WTC11 (cell line): ENCODE data around the gene CFL1. TPM values are rescaled to one million over a fixed set of nuclear protein-coding genes. Genes with fewer than 3 reads are reported as not detected.

Experiments
- ATAC-seq: fragments of 200-7000 bp; cut with Tn5 transposase; 2 replicates; pipeline ENCODE4 v1.10.0; 2021; ENCODE audit warnings: mild to moderate bottlenecking, moderate library complexity
- CTCF ChIA-PET: fragments of 300-600 bp; sonication (Branson Sonifier 250); formaldehyde crosslinking; loops from one replicate; lab custom pipeline; 2021; ENCODE audit warnings: antibody characterized with exemption; lab: Charles Lee
- POLR2A ChIA-PET: fragments of 350-600 bp; sonication (Branson Sonifier 250); formaldehyde crosslinking; loops from one replicate; lab custom pipeline; 2021; ENCODE audit warnings: antibody characterized with exemption; lab: Charles Lee
- DNase-seq: peaks from one replicate; pipeline ENCODE4 v3.0.0; 2021; ENCODE audit warnings: low spot score
- H3K27ac Mint-ChIP-seq: 2 replicates; pipeline ENCODE4 v1.8.0; 2021; ENCODE audit warnings: mixed read lengths
- H3K27me3 Mint-ChIP-seq: 2 replicates; pipeline ENCODE4 v1.8.0; 2021; ENCODE audit warnings: low read depth, mild to moderate bottlenecking, moderate library complexity, mixed read lengths
- H3K36me3 Mint-ChIP-seq: 2 replicates; pipeline ENCODE4 v1.8.0; 2021; ENCODE audit warnings: mixed read lengths
- H3K4me1 Mint-ChIP-seq: 2 replicates; pipeline ENCODE4 v1.8.0; 2022; ENCODE audit warnings: mixed read lengths
- H3K4me3 Mint-ChIP-seq: 2 replicates; pipeline ENCODE4 v1.8.0; 2021; ENCODE audit warnings: mild to moderate bottlenecking, moderate library complexity, mixed read lengths
- H3K9me3 Mint-ChIP-seq: 2 replicates; pipeline ENCODE4 v1.8.0; 2021; ENCODE audit warnings: mixed read lengths
- FOXJ3 ChIP-seq: sonication (generic); formaldehyde crosslinking; IDR thresholded peaks from 2 replicates; pipeline ENCODE4 v1.9.0; 2021; ENCODE audit warnings: missing genetic modification reagents, mild to moderate bottlenecking, borderline replicate concordance
- GRHL2 ChIP-seq: fragments of 250-450 bp; sonication (Bioruptor Pico); IDR thresholded peaks from 2 replicates; pipeline ENCODE4 v1.8.0; 2022; ENCODE audit warnings: mild to moderate bottlenecking, moderate library complexity; ENCODE audit not compliant: insufficient replicate concordance, severe bottlenecking
- GTF2I ChIP-seq: fragments of 250-450 bp; sonication (Bioruptor Pico); conservative IDR thresholded peaks from 2 replicates; pipeline ENCODE4 v1.4.0; 2021; ENCODE audit warnings: mild to moderate bottlenecking
- JAZF1 ChIP-seq: fragments of 250-450 bp; sonication (Bioruptor Pico); IDR thresholded peaks from 2 replicates; pipeline ENCODE4 v1.9.0; 2021; ENCODE audit warnings: moderate library complexity, mild to moderate bottlenecking, inconsistent platforms
- NFATC4 ChIP-seq: fragments of 250-450 bp; sonication (Bioruptor Pico); IDR thresholded peaks from 2 replicates; pipeline ENCODE4 v1.9.0; 2021; ENCODE audit warnings: mild to moderate bottlenecking
- OVOL2 ChIP-seq: fragments of 250-450 bp; sonication (Bioruptor Pico); IDR thresholded peaks from 2 replicates; pipeline ENCODE4 v1.9.0; 2021; ENCODE audit warnings: mild to moderate bottlenecking, borderline replicate concordance
- ZNF121 ChIP-seq: sonication (generic); formaldehyde crosslinking; IDR thresholded peaks from 2 replicates; pipeline ENCODE4 v1.8.0; 2023; ENCODE audit warnings: missing genetic modification reagents
- total RNA-seq: library from RNA; stranded (reverse); gene quantifications from 3 replicates; pipeline ENCODE4 v1.2.3, GENCODE V29; 2021
- TF ChIP-seq, protein P1 (sequence below): sonication (generic); formaldehyde crosslinking; IDR thresholded peaks from 2 replicates; pipeline ENCODE4 v1.8.0; 2023; ENCODE audit warnings: missing genetic modification reagents, mild to moderate bottlenecking, borderline replicate concordance
- TF ChIP-seq, protein P2 (sequence below): sonication (generic); formaldehyde crosslinking; conservative IDR thresholded peaks from 2 replicates; pipeline ENCODE4 v1.8.1; 2023; ENCODE audit warnings: mild to moderate bottlenecking, low read depth, missing genetic modification reagents, moderate library complexity
- TF ChIP-seq, protein P3 (sequence below): sonication (generic); formaldehyde crosslinking; IDR thresholded peaks from 2 replicates; pipeline ENCODE4 v1.8.1; 2022; ENCODE audit warnings: low read depth, mild to moderate bottlenecking, moderate library complexity, missing genetic modification reagents, borderline replicate concordance

CFL1 gene
- total RNA-seq, 1 experiment from 2014 or later, result 1,073 TPM

DNA sequence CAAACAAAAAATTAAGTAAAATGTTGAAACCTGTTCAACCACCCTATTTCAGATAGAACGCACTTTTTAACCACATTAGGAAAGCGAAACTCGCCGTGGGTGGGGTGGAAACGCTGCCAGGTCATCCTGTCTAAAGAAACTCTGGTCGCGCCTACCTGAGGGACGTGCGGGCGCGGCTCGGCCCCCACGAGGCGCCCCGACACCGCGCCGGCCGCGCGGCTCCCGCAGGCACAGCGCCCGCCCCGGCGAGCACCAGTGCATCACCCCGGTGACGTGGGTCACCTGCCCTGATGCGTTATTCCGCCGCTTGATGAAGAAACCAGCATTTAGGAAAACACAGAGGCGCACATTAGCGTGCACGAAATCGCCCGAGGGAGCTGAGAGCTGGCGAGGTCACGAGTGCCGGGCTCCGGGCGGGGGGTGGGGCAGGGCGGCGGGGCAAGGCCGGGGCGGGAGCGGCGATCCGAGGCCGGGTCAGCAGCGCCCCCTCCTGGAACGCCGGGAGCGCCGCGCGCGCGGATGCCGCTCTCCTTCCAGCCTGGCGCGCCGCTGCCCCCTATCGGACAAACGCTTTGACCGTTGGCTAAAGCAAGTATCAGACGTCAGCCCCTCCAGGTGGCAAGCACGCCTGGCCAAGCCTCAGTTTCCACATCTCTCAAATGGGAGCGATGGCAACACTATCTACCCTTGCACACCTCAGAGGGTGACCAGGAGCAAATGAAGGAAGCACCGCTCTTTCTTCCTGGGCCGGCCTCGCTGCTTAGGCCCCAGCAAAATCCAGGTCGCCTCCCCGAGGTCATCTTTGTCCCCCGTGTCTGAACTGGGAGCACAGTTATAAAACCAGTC is 39.9 kb downstream of the CFL1 start (continued):
- TF ChIP-seq, protein P1, sequence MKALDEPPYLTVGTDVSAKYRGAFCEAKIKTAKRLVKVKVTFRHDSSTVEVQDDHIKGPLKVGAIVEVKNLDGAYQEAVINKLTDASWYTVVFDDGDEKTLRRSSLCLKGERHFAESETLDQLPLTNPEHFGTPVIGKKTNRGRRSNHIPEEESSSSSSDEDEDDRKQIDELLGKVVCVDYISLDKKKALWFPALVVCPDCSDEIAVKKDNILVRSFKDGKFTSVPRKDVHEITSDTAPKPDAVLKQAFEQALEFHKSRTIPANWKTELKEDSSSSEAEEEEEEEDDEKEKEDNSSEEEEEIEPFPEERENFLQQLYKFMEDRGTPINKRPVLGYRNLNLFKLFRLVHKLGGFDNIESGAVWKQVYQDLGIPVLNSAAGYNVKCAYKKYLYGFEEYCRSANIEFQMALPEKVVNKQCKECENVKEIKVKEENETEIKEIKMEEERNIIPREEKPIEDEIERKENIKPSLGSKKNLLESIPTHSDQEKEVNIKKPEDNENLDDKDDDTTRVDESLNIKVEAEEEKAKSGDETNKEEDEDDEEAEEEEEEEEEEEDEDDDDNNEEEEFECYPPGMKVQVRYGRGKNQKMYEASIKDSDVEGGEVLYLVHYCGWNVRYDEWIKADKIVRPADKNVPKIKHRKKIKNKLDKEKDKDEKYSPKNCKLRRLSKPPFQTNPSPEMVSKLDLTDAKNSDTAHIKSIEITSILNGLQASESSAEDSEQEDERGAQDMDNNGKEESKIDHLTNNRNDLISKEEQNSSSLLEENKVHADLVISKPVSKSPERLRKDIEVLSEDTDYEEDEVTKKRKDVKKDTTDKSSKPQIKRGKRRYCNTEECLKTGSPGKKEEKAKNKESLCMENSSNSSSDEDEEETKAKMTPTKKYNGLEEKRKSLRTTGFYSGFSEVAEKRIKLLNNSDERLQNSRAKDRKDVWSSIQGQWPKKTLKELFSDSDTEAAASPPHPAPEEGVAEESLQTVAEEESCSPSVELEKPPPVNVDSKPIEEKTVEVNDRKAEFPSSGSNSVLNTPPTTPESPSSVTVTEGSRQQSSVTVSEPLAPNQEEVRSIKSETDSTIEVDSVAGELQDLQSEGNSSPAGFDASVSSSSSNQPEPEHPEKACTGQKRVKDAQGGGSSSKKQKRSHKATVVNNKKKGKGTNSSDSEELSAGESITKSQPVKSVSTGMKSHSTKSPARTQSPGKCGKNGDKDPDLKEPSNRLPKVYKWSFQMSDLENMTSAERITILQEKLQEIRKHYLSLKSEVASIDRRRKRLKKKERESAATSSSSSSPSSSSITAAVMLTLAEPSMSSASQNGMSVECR (CRISPR knock-in tag), result no peak
- TF ChIP-seq OVOL2 (CRISPR knock-in tag), result no peak

DNA sequence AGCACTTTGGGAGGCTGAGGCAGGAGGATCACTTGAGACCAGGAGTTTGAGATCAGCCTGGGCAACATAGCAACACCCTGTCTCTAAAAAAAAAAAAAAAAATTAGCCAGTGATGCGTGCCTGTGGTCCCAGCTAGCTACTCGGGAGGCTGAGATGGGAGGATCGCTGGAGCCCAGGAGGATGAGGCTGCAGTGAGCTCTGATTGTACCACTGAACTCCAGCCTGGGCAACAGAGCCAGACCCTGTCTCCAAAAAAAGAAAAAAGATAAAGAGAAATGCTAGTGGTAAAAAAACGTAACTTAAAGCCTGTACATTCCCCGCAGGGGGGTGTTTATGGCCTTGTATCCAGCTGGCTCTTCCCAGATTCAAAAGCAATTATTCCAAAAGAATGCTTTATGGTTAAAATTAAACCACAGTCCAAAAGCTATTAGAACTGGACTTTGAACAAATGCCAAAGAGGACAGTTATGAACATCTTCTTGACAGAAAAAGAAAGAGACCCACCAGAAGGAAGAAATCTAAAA is 40.6 kb downstream of the CFL1 start:
- TF ChIP-seq, protein P2, sequence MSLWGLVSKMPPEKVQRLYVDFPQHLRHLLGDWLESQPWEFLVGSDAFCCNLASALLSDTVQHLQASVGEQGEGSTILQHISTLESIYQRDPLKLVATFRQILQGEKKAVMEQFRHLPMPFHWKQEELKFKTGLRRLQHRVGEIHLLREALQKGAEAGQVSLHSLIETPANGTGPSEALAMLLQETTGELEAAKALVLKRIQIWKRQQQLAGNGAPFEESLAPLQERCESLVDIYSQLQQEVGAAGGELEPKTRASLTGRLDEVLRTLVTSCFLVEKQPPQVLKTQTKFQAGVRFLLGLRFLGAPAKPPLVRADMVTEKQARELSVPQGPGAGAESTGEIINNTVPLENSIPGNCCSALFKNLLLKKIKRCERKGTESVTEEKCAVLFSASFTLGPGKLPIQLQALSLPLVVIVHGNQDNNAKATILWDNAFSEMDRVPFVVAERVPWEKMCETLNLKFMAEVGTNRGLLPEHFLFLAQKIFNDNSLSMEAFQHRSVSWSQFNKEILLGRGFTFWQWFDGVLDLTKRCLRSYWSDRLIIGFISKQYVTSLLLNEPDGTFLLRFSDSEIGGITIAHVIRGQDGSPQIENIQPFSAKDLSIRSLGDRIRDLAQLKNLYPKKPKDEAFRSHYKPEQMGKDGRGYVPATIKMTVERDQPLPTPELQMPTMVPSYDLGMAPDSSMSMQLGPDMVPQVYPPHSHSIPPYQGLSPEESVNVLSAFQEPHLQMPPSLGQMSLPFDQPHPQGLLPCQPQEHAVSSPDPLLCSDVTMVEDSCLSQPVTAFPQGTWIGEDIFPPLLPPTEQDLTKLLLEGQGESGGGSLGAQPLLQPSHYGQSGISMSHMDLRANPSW (CRISPR knock-in tag), result no peak
- peak; percentile 75; the same call in 1 of the 2 replicates for TF ChIP-seq ZNF121 (CRISPR knock-in tag)
- TF ChIP-seq GRHL2 (CRISPR knock-in tag), result no peak
- 0 out of 2 replicates have a peak, but pooled peaks have one; percentile 55 for TF ChIP-seq GTF2I
- TF ChIP-seq FOXJ3 (CRISPR knock-in tag), result no peak
- no peak for TF ChIP-seq JAZF1 (CRISPR knock-in tag)
- TF ChIP-seq, all 79 proteins: peak for 2
- peaks cover 15% of the 10 kb centered on the region for H3K27me3 Mint-ChIP-seq
- DNase-seq (no peak), ATAC-seq (no peak)
- H3K4me3 Mint-ChIP-seq, result peak overlapping the region; percentile 72
- CTCF ChIA-PET, result interaction anchor here (0.6 to 6.2 kb wide), 22 partner anchors 16 to 233 kb away, joined by 3 to 159 read pairs (median 5); partner anchors contain the start of genes AP5B1, FIBP, KAT5 and MUS81
- POLR2A ChIA-PET, result interaction anchor here (0.7 kb wide), 2 partner anchors 38 to 55 kb away, joined by 3 to 4 read pairs; no protein-coding TSS in a partner anchor
- no peaks in the 10 kb centered on the region for H3K36me3 Mint-ChIP-seq
- 0 out of 2 replicates have a peak, but pooled peaks cover 3% of the 10 kb centered on the region for H3K9me3 Mint-ChIP-seq
- no peak overlapping the region for H3K27ac Mint-ChIP-seq
- H3K4me1 Mint-ChIP-seq, result 0 out of 2 replicates have a peak, but pooled peaks cover 5% of the 10 kb centered on the region

DNA sequence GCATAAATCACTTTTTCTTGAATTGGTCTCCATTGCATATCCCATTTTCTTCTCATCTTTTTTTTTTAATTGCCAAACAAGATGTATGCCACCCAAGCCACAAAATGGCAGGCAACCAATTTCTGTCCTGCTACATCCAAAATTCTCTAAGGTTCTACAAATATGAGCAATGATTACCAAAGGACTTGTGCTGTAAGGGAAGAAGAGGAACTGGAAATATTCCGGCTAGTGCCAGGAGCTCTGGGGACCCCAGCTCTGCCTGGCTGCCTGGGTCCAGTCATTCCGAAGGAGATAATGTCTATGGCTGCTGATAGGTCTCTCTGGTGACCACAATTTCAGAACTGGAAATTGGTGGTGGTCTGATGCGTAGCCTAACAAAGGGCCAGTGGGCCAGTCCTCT is 41.3 kb downstream of the CFL1 start:
- TF ChIP-seq NFATC4, result no peak
- TF ChIP-seq, protein P3, sequence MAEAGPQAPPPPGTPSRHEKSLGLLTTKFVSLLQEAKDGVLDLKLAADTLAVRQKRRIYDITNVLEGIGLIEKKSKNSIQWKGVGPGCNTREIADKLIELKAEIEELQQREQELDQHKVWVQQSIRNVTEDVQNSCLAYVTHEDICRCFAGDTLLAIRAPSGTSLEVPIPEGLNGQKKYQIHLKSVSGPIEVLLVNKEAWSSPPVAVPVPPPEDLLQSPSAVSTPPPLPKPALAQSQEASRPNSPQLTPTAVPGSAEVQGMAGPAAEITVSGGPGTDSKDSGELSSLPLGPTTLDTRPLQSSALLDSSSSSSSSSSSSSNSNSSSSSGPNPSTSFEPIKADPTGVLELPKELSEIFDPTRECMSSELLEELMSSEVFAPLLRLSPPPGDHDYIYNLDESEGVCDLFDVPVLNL, result no peak
- Mint-ChIP-seq H3K27ac (no peak overlapping the region), H3K9me3 (0 out of 2 replicates have a peak, but pooled peaks cover 3% of the 10 kb centered on the region), H3K27me3 (peaks cover 15% of the 10 kb centered on the region), H3K36me3 (no peaks in the 10 kb centered on the region), H3K4me1 (0 out of 2 replicates have a peak, but pooled peaks cover 5% of the 10 kb centered on the region), H3K4me3 (peak overlapping the region; percentile 72)
- ChIA-PET CTCF (interaction anchor here (0.8 to 6.2 kb wide), 12 partner anchors 26 to 229 kb away, joined by 4 to 159 read pairs (median 7); partner anchors contain the start of genes AP5B1, KAT5, MUS81 and OVOL1), POLR2A (interaction anchor here (0.7 kb wide), 1 partner anchor 37 kb away, joined by 3 read pairs; no protein-coding TSS in a partner anchor)
- ATAC-seq (no peak), DNase-seq (no peak)
